CD4-positive, alpha-beta T cell treated with Interleukin-6 for 4 hours (primary cell): ENCODE data around the gene PRDM7.
"Not testable (repeated sequence)": the region's sequence is repeated elsewhere in the genome, so short reads cannot be mapped to it uniquely, and the experiment has no call there.

Experiments
- DNase-seq: peaks from one replicate; pipeline ENCODE4 v3.0.0-alpha.2; 2020; ENCODE audit warnings: mixed read lengths

PRDM7 gene

GRCh38 chr16:90077240-90077756 is at the start of gene PRDM7:
Gene PRDM7, minus strand, starts transcription at chr16:90077331. Its CDS starts 1,421 bp downstream, at chr16:90075910.
- DNase-seq = peak; percentile 99

DNA sequence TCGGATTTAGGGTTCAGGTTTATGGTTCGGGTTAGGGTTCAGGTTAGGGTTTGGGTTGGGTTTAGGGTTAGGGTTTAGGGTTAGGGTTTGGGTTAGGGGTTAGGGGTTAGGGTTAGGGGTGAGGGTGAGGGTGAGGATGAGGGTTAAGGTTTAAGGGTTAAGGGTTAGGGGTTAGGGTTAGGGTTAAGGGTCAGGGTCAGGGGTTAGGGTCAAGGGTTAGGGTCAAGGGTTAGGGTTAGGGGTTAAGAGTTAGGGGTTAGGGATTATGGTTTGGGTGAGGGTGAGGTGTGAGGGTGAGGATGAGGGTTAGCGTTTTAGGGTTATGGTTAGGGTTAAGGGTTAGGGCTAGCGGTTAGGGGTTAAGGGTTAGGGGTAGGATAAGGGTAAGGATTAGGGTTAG is 44.7 kb upstream of the PRDM7 start:
- not testable (repeated sequence) for DNase-seq

DNA sequence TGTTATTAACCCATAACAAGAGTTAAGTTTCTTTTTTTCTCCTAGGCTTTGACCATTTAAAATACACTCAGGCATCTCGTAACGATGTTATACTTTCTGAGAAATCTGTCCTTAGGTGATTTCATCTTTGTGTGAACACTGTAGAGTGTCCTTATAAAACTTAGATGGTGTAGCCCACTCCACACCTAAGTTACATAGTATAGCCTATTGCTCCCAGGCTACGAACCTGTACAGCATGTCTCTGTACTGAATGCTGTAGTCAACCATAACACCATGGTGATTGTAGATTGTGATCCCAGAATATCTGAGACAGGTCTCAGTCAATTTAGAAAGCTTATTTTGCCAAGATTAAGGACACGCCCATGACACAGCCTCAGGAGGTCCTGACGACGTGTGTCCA is 30.5 kb upstream of the PRDM7 start:
- not testable (repeated sequence) for DNase-seq

GRCh38 chr16:90107060-90107459 is 29.9 kb upstream of the PRDM7 start:
- not testable (repeated sequence) for DNase-seq

- DNase-seq = peak; percentile 77
These were observed 29.1 kb upstream of the PRDM7 start for GRCh38 chr16:90106271-90106670.

GRCh38 chr16:90104725-90105124 is 27.6 kb upstream of the PRDM7 start:
- not testable (repeated sequence) for DNase-seq

DNA sequence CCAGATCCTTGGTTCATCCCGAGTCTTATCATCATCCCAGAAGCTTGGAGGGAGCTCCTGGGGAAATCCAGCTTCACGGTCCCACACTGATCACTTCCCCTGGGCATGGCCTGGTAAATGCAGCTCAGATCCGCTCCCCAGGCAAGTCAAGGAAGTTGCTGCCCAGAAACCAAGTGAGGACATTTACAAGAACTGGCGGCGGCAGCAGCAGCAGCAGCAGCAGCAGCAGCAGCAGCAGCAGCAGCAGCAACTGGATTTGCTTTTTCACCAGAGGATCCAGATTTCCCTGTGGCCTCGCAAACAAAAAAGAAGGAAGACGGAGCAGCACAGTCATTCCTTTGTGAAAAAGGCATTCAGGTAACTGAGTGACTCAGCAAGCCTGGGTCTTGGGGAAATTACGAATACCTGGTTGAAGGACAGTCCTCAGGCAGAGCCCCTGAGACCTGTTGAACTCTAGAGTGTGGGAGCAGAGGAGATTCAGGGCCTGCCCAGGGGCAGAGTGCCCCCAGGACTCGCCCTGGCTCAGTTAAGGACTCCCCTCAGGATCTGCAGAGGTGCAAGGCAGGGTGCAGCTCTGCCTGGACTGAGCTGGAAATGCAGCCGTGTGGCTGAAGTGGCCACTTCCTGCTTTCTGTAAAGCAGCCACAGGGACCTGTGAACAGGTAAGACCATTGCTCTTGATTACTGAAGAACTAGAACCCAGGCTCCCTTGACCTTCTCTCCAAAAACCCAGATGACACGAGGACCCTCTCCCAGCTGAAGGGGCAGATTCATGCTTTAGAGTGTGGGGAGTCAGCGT is 25.2 kb upstream of the PRDM7 start:
- not testable (repeated sequence) for DNase-seq

- DNase-seq = not testable (repeated sequence)
These were observed 24.2 kb upstream of the PRDM7 start for GRCh38 chr16:90101332-90101731.

DNA sequence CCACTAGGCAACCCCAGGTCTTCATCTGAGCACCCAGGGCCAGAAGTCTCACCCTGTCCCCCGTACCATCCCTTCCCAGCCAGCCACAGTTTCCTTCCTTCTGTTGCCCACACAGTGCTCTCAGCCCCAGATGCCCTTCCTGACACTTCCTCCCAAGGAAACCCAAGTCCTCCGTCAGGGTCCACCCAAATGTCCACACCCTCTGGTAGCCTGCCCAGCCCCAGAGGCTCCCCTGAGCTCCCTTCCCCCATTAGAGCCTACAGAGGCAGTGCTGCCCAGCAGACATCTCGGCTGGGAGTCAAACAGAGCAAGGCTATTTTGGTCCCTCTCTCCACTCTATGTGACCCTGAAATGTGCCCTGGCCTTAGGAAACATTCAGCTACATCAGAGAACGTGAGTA is 23.7 kb upstream of the PRDM7 start:
- not testable (repeated sequence) for DNase-seq

DNA sequence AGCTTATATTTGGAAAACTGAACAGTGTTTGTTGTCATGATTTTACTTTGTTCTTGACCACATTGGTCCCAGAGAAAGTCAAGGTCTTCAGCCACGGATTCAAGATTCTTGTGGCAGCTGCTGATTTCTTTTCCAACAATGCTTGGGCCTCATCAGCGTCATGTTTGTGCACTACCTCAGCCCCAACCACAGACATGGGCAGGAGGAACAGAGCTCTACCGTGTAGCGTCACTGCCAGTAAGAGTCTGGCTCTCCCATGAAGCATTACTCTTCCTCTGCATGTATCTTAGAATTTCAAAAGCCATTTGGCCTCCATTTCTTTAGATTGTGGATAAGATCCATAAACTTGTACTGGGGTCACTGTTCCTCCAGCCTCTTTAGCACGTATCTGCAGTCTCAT is 23.1 kb upstream of the PRDM7 start:
- DNase-seq = not testable (repeated sequence)

- not testable (repeated sequence) for DNase-seq
These were observed 21.8 kb upstream of the PRDM7 start for GRCh38 chr16:90098936-90099335.

GRCh38 chr16:90097010-90097684 is 20.0 kb upstream of the PRDM7 start:
- DNase-seq = not testable (repeated sequence)

- DNase-seq = not testable (repeated sequence)
These were observed 17.7 kb upstream of the PRDM7 start for GRCh38 chr16:90094791-90095190.

DNA sequence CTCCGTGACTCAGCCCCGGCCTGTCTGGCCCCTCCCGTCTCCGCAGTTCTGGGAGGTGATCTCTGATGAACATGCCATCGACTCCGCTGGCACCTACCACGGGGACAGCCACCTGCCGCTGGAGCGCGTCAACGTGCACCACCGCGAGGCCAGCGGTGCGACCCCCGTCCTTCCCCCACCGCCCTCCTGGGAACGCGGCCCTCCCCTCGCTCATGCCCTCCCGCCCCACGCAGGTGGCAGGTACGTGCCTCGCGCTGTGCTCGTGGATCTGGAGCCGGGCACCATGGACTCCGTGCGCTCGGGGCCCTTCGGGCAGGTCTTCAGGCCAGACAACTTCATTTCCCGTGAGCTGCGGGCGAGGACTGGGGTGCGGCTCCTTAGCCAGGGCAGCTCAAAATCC is 17.2 kb upstream of the PRDM7 start:
- not testable (repeated sequence) for DNase-seq

GRCh38 chr16:90093799-90094198 is 16.7 kb upstream of the PRDM7 start:
- DNase-seq = not testable (repeated sequence)

DNA sequence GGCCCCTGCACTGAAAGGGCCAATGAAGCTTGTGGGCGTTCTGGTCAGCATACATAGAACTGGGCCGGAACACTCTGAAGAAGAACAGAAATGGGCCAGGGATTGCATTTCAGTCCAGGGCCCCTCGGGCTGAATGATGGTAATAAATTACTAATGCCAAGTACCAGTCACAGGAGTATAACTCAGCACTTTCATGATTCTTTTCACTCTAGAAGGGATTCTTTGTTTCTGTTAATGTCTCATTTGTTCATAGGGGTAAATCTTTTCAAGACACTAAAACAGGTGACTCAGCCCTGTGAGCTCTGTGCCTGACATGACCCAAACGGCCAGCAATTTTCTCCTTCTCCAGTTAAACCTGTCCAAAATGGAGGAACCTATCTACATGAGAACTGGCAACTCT is 15.7 kb upstream of the PRDM7 start:
- DNase-seq = not testable (repeated sequence)

- no peak for DNase-seq
These were observed 7.3 kb upstream of the PRDM7 start for GRCh38 chr16:90084215-90084950.

DNA sequence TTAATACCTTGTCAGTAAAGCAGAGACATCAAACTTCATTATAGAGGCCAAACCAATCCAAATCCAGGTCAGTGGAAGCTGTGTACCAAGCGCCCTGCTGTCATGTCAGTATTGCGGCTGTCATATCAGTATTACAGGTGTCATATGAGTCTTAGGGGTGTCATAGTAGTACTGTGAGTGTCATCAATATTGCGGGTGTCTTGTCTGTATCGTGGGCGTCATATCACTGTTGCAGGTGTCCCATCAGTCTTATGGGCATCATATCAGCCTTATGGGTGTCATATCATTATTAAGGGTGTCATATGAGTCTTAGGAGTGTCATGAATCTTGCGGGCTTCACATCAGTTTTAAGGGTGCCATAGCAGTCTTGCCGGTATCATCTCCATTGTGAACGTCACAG is 6.0 kb upstream of the PRDM7 start:
- DNase-seq = no peak

- DNase-seq = no peak
These were observed 4.5 kb upstream of the PRDM7 start for GRCh38 chr16:90081606-90081970.

GRCh38 chr16:90078579-90078895 is 1.4 kb upstream of the PRDM7 start:
- no peak for DNase-seq

GRCh38 chr16:90077757-90078578 is 837 bp upstream of the PRDM7 start:
- peak; percentile 34 for DNase-seq

- no peak for DNase-seq
These were observed 4.6 kb downstream of the PRDM7 start for GRCh38 chr16:90072442-90073105.
